ENCODE data around the gene SARDH.

Gene SARDH

GRCh38 chr9:133704711-133705181, 33.4 kb downstream of the SARDH start:
- Histone ChIP-seq H4K5ac (ENCODE audit: low read length) (no peak overlapping the region), H3K27me3 (ENCODE audit: insufficient read depth, low read length, poor library complexity) (no peaks in the 10 kb centered on the region), H3K4ac (ENCODE audit: low read depth, low read length) (no peak overlapping the region), H3K4me1 (ENCODE audit: control insufficient read depth, low read depth, low read length) (peaks cover 4% of the 10 kb centered on the region), H3K9ac (ENCODE audit: low read length) (no peak overlapping the region), H3K56ac (ENCODE audit: low read length) (no peak overlapping the region), H2BK5ac (ENCODE audit: low read length) (no peak overlapping the region), H3K4me2 (ENCODE audit: low read length) (no peak overlapping the region), H3K36me3 (ENCODE audit: control insufficient read depth, insufficient read depth, low read length) (no peaks in the 10 kb centered on the region), H3K4me3 (ENCODE audit: low read length) (no peak overlapping the region), H3K79me1 (ENCODE audit: low read length) (no peaks in the 10 kb centered on the region), H3K79me2 (ENCODE audit: control insufficient read depth, insufficient read depth, low read length) (no peaks in the 10 kb centered on the region), H4K8ac (ENCODE audit: low read depth, low read length) (no peak overlapping the region), H3K23ac (ENCODE audit: low read length) (no peak overlapping the region), H2BK120ac (ENCODE audit: low read depth, low read length) (no peak overlapping the region), H2AK5ac (ENCODE audit: low read length) (no peak overlapping the region), H3K18ac (ENCODE audit: low read length) (no peak overlapping the region), H3K27ac (ENCODE audit: low read depth, low read length) (no peak overlapping the region), H2BK15ac (replicated peaks; ENCODE audit: low read depth) (no peak overlapping the region)
- no CpG with 5 or more reads among the region's 23 CpGs for WGBS (ENCODE audit: extremely low coverage, insufficient coverage, low lambda C conversion rate)
- DNase-seq: no peak

- no peak overlapping the region for H3K56ac ChIP-seq (ENCODE audit: low read length)
- no peak overlapping the region for H3K27ac ChIP-seq (ENCODE audit: low read depth, low read length)
- no peaks in the 10 kb centered on the region for H3K79me1 ChIP-seq (ENCODE audit: low read length)
- no peaks in the 10 kb centered on the region for H3K27me3 ChIP-seq (ENCODE audit: insufficient read depth, low read length, poor library complexity)
- DNase-seq: no peak
- peaks cover 4% of the 10 kb centered on the region for H3K4me1 ChIP-seq (ENCODE audit: control insufficient read depth, low read depth, low read length)
- H3K36me3 ChIP-seq (ENCODE audit: control insufficient read depth, insufficient read depth, low read length): no peaks in the 10 kb centered on the region
- WGBS (ENCODE audit: extremely low coverage, insufficient coverage, low lambda C conversion rate): no CpG with 5 or more reads among the region's 21 CpGs
- H2BK5ac ChIP-seq (ENCODE audit: low read length): no peak overlapping the region
- H2BK120ac ChIP-seq (ENCODE audit: low read depth, low read length): no peak overlapping the region
- no peak overlapping the region for H4K8ac ChIP-seq (ENCODE audit: low read depth, low read length)
- no peaks in the 10 kb centered on the region for H3K79me2 ChIP-seq (ENCODE audit: control insufficient read depth, insufficient read depth, low read length)
- H3K23ac ChIP-seq (ENCODE audit: low read length): no peak overlapping the region
- H3K4me3 ChIP-seq (ENCODE audit: low read length): no peak overlapping the region
- H2AK5ac ChIP-seq (ENCODE audit: low read length): no peak overlapping the region
- H3K9ac ChIP-seq (ENCODE audit: low read length): no peak overlapping the region
- no peak overlapping the region for H2BK15ac ChIP-seq (replicated peaks; ENCODE audit: low read depth)
- no peak overlapping the region for H3K18ac ChIP-seq (ENCODE audit: low read length)
- H3K4ac ChIP-seq (ENCODE audit: low read depth, low read length): no peak overlapping the region
- no peak overlapping the region for H4K5ac ChIP-seq (ENCODE audit: low read length)
- no peak overlapping the region for H3K4me2 ChIP-seq (ENCODE audit: low read length)
Observed at GRCh38 chr9:133703591-133704399, 34.4 kb downstream of the SARDH start.

GRCh38 chr9:133702798-133703590, 35.2 kb downstream of the SARDH start:
- Histone ChIP-seq H3K18ac (ENCODE audit: low read length) (peak overlapping the region; percentile 12), H3K4ac (ENCODE audit: low read depth, low read length) (no peak overlapping the region), H3K36me3 (ENCODE audit: control insufficient read depth, insufficient read depth, low read length) (no peaks in the 10 kb centered on the region), H3K79me2 (ENCODE audit: control insufficient read depth, insufficient read depth, low read length) (no peaks in the 10 kb centered on the region), H3K4me2 (ENCODE audit: low read length) (peak overlapping the region; percentile 49), H3K79me1 (ENCODE audit: low read length) (no peaks in the 10 kb centered on the region), H3K9ac (ENCODE audit: low read length) (peak overlapping the region; percentile 62), H4K5ac (ENCODE audit: low read length) (no peak overlapping the region), H3K4me3 (ENCODE audit: low read length) (no peak overlapping the region), H3K4me1 (ENCODE audit: control insufficient read depth, low read depth, low read length) (peaks cover 4% of the 10 kb centered on the region), H2AK5ac (ENCODE audit: low read length) (no peak overlapping the region), H2BK15ac (replicated peaks; ENCODE audit: low read depth) (no peak overlapping the region), H3K23ac (ENCODE audit: low read length) (no peak overlapping the region), H3K56ac (ENCODE audit: low read length) (peak overlapping the region; percentile 90), H2BK5ac (ENCODE audit: low read length) (no peak overlapping the region), H2BK120ac (ENCODE audit: low read depth, low read length) (no peak overlapping the region), H3K27me3 (ENCODE audit: insufficient read depth, low read length, poor library complexity) (no peaks in the 10 kb centered on the region), H3K27ac (ENCODE audit: low read depth, low read length) (no peak overlapping the region), H4K8ac (ENCODE audit: low read depth, low read length) (no peak overlapping the region)
- WGBS (ENCODE audit: extremely low coverage, insufficient coverage, low lambda C conversion rate): no CpG with 5 or more reads among the region's 39 CpGs
- peak; percentile 43 for DNase-seq

- H3K27ac ChIP-seq (ENCODE audit: low read depth, low read length): no peak overlapping the region
- no CpG with 5 or more reads among the region's 39 CpGs for WGBS (ENCODE audit: extremely low coverage, insufficient coverage, low lambda C conversion rate)
Observed at GRCh38 chr9:133701981-133702797, 36.0 kb downstream of the SARDH start.

GRCh38 chr9:133701321-133701980, 36.7 kb downstream of the SARDH start:
- H2BK5ac ChIP-seq (ENCODE audit: low read length): no peak overlapping the region
- peaks cover 4% of the 10 kb centered on the region for H3K4me1 ChIP-seq (ENCODE audit: control insufficient read depth, low read depth, low read length)
- no peak overlapping the region for H3K27ac ChIP-seq (ENCODE audit: low read depth, low read length)
- H2BK15ac ChIP-seq (replicated peaks; ENCODE audit: low read depth): no peak overlapping the region
- H2BK120ac ChIP-seq (ENCODE audit: low read depth, low read length): no peak overlapping the region
- H3K56ac ChIP-seq (ENCODE audit: low read length): no peak overlapping the region
- no peak overlapping the region for H3K9ac ChIP-seq (ENCODE audit: low read length)
- H4K8ac ChIP-seq (ENCODE audit: low read depth, low read length): no peak overlapping the region
- no peak overlapping the region for H3K23ac ChIP-seq (ENCODE audit: low read length)
- no peak overlapping the region for H3K4ac ChIP-seq (ENCODE audit: low read depth, low read length)
- no peaks in the 10 kb centered on the region for H3K27me3 ChIP-seq (ENCODE audit: insufficient read depth, low read length, poor library complexity)
- no peak for DNase-seq
- no peak overlapping the region for H3K4me2 ChIP-seq (ENCODE audit: low read length)
- no peaks in the 10 kb centered on the region for H3K79me1 ChIP-seq (ENCODE audit: low read length)
- no peaks in the 10 kb centered on the region for H3K79me2 ChIP-seq (ENCODE audit: control insufficient read depth, insufficient read depth, low read length)
- H4K5ac ChIP-seq (ENCODE audit: low read length): no peak overlapping the region
- H3K4me3 ChIP-seq (ENCODE audit: low read length): no peak overlapping the region
- WGBS (ENCODE audit: extremely low coverage, insufficient coverage, low lambda C conversion rate): no CpG with 5 or more reads among the region's 33 CpGs
- no peaks in the 10 kb centered on the region for H3K36me3 ChIP-seq (ENCODE audit: control insufficient read depth, insufficient read depth, low read length)
- H2AK5ac ChIP-seq (ENCODE audit: low read length): no peak overlapping the region
- no peak overlapping the region for H3K18ac ChIP-seq (ENCODE audit: low read length)

More at GRCh38 chr9:133701981-133702797, 36.0 kb downstream of the SARDH start:
- peak overlapping the region; percentile 62 for H3K9ac ChIP-seq (ENCODE audit: low read length)
- H3K27me3 ChIP-seq (ENCODE audit: insufficient read depth, low read length, poor library complexity): no peaks in the 10 kb centered on the region
- H2BK5ac ChIP-seq (ENCODE audit: low read length): no peak overlapping the region
- no peak overlapping the region for H3K4ac ChIP-seq (ENCODE audit: low read depth, low read length)
- no peak overlapping the region for H4K5ac ChIP-seq (ENCODE audit: low read length)
- H3K79me1 ChIP-seq (ENCODE audit: low read length): no peaks in the 10 kb centered on the region
- H2BK15ac ChIP-seq (replicated peaks; ENCODE audit: low read depth): no peak overlapping the region
- no peak overlapping the region for H3K4me3 ChIP-seq (ENCODE audit: low read length)
- no peaks in the 10 kb centered on the region for H3K36me3 ChIP-seq (ENCODE audit: control insufficient read depth, insufficient read depth, low read length)
- no peak overlapping the region for H3K23ac ChIP-seq (ENCODE audit: low read length)
- peak overlapping the region; percentile 90 for H3K56ac ChIP-seq (ENCODE audit: low read length)
- DNase-seq: peak; percentile 69
- no peak overlapping the region for H2BK120ac ChIP-seq (ENCODE audit: low read depth, low read length)
- H2AK5ac ChIP-seq (ENCODE audit: low read length): no peak overlapping the region
- H3K4me2 ChIP-seq (ENCODE audit: low read length): peak overlapping the region; percentile 49
- no peaks in the 10 kb centered on the region for H3K79me2 ChIP-seq (ENCODE audit: control insufficient read depth, insufficient read depth, low read length)
- peaks cover 4% of the 10 kb centered on the region for H3K4me1 ChIP-seq (ENCODE audit: control insufficient read depth, low read depth, low read length)
- no peak overlapping the region for H4K8ac ChIP-seq (ENCODE audit: low read depth, low read length)
- H3K18ac ChIP-seq (ENCODE audit: low read length): peak overlapping the region; percentile 12

Data from mesendoderm (in vitro differentiated cells).